Measurements from ENCODE around the gene CAPN15. TPM values are rescaled to one million over a fixed set of nuclear protein-coding genes. Genes with fewer than 3 reads are reported as not detected.

The CAPN15 gene
- polyA plus RNA-seq, 3 donors from 2014 or later = 9.2 to 30.7 (median 10.1) TPM

DNA sequence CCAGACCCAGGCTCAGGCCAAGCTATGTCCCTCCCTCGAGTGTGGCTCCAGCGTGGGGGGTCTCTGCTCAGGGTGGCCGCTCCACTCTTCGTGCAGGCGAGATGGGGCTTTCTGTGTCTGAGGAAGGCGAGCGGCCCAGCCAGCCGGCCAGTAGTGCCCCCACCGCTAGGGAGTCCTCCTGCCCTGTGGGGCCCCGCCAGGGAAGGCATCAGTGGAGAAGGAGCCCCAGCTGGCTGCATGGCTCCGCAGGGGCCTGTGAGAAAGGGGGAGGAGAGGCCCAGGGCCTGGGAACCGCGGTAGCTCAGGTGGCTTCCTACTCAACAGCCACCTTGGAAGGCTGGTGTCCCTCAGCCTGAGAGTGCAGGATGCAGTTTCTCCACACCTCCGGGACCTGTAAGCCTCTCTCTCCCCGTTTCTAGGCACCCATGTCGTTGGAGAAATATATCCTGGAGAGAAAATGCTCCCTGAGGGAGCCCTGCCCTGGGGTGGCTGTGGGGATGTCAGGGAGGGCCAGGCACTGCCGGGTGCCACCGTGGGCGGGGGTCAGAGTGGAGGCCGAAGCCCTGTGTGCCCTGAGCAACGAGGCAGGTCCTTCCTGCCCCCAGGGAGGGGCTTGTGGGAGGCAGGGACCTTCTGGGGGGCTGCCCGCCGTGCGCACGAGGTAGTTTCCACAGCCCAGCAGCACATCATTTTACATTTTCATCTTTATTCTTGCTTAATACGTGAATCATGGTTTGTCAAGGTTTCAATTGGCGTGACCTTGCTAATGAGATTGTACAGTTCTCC is 45.5 kb downstream of the CAPN15 start:
- Mint-ChIP-seq H3K27ac (no peak overlapping the region), H3K36me3 (no peaks in the 10 kb centered on the region), H3K27me3 (ENCODE audit: low read depth in 3 of 3) (peaks cover 8 to 19% (median 19%) of the 10 kb centered on the region in 3 donors), H3K9me3 (no peaks in the 10 kb centered on the region), H3K4me3 (no peak overlapping the region), H3K4me1 (peaks cover 25 to 27% of the 10 kb centered on the region in 2 donors)
- no peak for DNase-seq

DNA sequence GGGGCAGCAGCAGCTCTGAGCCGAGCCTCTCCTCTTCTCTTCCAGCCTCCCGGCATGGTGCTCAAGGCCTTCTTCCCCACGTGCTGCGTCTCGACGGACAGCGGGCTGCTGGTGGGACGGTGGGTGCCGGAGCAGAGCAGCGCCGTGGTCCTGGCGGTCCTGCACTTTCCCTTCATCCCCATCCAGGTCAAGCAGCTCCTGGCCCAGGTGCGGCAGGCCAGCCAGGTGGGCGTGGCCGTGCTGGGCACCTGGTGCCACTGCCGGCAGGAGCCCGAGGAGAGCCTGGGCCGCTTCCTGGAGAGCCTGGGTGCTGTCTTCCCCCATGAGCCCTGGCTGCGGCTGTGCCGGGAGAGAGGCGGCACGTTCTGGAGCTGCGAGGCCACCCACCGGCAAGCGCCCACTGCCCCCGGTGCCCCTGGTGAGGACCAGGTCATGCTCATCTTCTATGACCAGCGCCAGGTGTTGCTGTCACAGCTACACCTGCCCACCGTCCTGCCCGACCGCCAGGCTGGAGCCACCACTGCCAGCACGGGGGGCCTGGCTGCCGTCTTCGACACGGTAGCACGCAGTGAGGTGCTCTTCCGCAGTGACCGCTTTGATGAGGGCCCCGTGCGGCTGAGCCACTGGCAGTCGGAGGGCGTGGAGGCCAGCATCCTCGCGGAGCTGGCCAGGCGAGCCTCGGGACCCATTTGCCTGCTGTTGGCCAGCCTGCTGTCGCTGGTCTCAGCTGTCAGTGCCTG is 46.7 kb downstream of the CAPN15 start:
- peaks cover 23 to 24% of the 10 kb centered on the region in 2 donors for H3K4me1 Mint-ChIP-seq
- no peaks in the 10 kb centered on the region for H3K36me3 Mint-ChIP-seq
- H3K9me3 Mint-ChIP-seq = no peaks in the 10 kb centered on the region
- DNase-seq = no peak
- no peak overlapping the region for H3K4me3 Mint-ChIP-seq
- H3K27ac Mint-ChIP-seq = no peak overlapping the region
- H3K27me3 Mint-ChIP-seq (ENCODE audit: low read depth in 3 of 3) = peaks cover 8 to 19% (median 15%) of the 10 kb centered on the region in 3 donors

DNA sequence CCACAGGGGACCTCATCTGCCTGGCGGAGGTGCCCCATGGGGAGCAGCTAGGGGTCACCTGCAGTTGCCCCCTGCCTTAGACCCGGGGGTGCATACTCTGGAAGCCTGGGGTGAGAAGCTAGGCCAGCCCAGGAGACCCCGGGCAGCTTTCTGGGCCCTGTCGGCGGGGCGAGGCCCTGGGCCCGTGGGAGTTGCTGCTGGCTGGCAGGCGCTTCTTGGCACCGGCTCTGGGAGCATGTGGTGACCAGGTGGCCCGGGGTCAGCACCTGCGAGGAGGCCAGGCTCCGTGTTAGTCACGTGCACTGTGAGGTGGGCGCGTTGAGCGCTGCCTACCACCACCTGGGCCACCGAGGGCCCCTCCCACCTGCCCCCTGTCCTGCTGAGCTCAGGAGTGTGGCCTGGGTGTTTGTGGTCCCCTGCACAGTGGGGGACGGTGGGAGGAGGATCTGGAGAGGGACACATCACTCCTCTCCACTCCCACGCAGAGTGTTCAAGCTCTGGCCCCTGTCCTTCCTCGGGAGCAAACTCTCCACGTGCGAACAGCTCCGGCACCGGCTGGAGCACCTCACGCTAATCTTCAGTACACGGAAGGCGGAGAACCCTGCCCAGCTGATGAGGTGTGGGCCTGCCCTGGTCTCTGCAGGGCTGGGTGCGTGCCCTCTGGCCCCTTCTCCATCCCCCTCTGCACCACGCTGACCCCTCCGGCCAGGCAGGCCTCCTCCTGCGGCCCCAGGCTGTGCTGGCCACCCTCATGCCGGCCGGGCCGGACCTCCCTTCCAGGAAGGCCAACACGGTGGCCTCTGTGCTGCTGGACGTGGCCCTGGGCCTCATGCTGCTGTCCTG is 48.1 kb downstream of the CAPN15 start:
- H3K27me3 Mint-ChIP-seq (ENCODE audit: low read depth in 3 of 3) = peaks cover 6 to 12% (median 10%) of the 10 kb centered on the region in 3 donors
- DNase-seq = no peak
- H3K4me3 Mint-ChIP-seq = no peak overlapping the region
- H3K4me1 Mint-ChIP-seq = peaks cover 15 to 16% of the 10 kb centered on the region in 2 donors
- H3K36me3 Mint-ChIP-seq = no peaks in the 10 kb centered on the region
- H3K27ac Mint-ChIP-seq = no peak overlapping the region
- no peaks in the 10 kb centered on the region for H3K9me3 Mint-ChIP-seq

DNA sequence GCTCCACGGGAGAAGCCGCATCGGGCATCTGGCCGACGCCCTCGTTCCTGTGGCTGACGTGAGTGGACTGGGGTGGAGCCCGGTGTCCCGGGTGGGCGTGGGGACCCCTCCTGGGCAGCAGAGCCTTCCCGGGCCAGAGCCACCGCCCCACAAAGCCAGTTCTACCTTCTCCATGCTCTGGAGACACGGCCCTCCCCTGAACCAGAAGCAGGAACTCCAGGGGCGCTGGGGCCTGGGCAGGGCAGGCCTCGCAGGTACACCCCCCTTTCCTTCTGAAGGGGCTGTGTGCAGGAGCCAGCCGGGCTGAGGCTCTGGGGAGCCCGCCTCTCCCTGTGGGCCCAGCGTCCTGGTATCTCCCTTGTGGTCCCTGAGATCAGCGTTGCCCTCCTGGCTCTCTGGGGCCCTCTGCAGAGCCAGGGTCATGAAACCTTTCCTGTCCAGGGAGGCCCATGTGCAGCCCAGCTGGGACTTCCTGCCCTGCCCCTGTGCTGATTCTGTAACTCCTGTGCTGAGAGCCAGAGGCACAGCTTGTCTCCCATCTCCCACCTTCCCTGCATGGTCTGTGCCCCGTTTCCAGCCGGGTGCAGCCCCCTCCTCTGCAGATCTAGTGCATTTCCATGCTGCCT is 48.8 kb downstream of the CAPN15 start:
- peaks cover 8% of the 10 kb centered on the region in 2 donors for H3K4me1 Mint-ChIP-seq
- no peak overlapping the region for H3K4me3 Mint-ChIP-seq
- H3K9me3 Mint-ChIP-seq = no peaks in the 10 kb centered on the region
- no peaks in the 10 kb centered on the region for H3K36me3 Mint-ChIP-seq
- H3K27ac Mint-ChIP-seq = no peak overlapping the region
- peaks cover 2 to 6% (median 4%) of the 10 kb centered on the region in 3 donors for H3K27me3 Mint-ChIP-seq (ENCODE audit: low read depth in 3 of 3)
- DNase-seq = no peak

DNA sequence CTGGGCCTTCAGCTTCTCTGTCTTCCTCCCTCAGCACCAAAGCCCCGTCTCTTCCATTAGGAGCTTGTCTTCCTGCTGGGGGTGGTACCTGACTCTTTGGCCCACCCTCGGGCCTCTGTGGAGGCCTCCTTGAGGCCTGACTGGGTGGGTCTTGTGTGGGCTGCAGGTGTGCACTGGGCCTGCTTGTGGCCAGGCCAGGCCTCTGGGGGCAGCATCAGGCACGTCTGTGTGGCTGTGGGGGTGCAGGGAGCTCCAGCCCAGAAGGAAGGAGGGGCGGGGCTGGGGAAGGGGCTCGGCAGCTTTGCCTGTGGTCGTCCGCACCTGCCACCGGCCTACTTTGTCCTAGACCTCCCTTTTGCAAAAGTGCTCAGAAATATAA is 49.3 kb downstream of the CAPN15 start:
- peaks cover 0 to 3% (median 0%) of the 10 kb centered on the region in 3 donors for H3K27me3 Mint-ChIP-seq (ENCODE audit: low read depth in 3 of 3)
- no peak overlapping the region for H3K4me3 Mint-ChIP-seq
- no peak overlapping the region for H3K27ac Mint-ChIP-seq
- DNase-seq = no peak
- H3K36me3 Mint-ChIP-seq = no peaks in the 10 kb centered on the region
- H3K9me3 Mint-ChIP-seq = no peaks in the 10 kb centered on the region
- peaks cover 3% of the 10 kb centered on the region in 2 donors for H3K4me1 Mint-ChIP-seq

DNA sequence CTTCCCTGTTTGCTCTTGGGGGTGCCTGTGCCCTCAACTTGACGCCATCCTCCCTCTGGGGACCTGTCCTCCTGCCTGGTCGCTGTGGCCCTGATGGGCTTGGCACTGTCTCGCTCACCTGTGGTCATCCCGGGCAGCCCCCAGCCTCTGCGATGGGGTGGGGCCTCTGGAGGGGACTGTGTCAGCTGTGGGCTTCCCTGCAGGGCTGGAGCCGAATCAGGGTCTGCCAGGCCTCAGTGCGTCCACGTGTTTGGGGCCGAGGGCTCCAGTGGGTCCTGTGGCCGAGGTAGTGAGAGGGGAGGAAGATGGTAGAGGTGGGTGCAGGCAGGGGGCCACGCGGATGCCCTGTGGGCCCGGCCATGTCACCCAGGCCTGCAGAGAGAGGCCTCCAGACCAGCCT is 50.3 kb downstream of the CAPN15 start:
- no peak overlapping the region for H3K27ac Mint-ChIP-seq
- no peaks in the 10 kb centered on the region for H3K36me3 Mint-ChIP-seq
- H3K9me3 Mint-ChIP-seq = no peaks in the 10 kb centered on the region
- DNase-seq = no peak
- no peaks in the 10 kb centered on the region for H3K27me3 Mint-ChIP-seq (ENCODE audit: low read depth in 3 of 3)
- H3K4me1 Mint-ChIP-seq = no peaks in the 10 kb centered on the region
- no peak overlapping the region for H3K4me3 Mint-ChIP-seq

DNA sequence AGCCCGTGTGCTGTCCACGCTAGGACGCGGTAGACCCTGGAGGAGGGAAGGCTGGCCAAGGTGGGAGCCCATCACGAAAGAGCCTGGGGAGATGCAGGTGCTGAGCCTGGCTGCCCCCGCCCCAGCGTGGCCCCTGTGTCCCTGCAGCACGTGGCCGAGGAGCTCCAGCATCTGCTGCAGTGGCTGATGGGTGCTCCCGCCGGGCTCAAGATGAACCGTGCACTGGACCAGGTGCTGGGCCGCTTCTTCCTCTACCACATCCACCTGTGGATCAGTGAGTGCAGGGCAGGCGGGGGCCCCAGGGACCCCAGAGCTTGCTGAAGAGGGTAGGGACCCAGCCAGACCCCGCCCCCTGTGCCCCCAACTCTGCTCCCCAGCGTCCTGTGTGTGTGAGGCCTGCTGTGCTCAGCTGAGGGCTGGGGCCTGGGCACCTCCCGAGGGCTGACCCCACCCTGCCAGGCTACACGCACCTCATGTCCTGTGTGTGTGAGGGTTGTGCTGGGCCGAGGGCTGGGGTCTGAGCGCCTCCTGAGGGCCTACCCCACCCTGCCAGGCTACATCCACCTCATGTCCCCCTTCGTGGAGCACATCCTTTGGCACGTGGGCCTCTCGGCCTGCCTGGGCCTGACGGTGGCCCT is 50.8 kb downstream of the CAPN15 start:
- Mint-ChIP-seq H3K27me3 (ENCODE audit: low read depth in 3 of 3) (no peaks in the 10 kb centered on the region), H3K36me3 (no peaks in the 10 kb centered on the region), H3K4me1 (no peaks in the 10 kb centered on the region), H3K4me3 (no peak overlapping the region), H3K27ac (peak overlapping the region in 1 of 6 donors; percentile 62), H3K9me3 (no peaks in the 10 kb centered on the region)
- DNase-seq = no peak

DNA sequence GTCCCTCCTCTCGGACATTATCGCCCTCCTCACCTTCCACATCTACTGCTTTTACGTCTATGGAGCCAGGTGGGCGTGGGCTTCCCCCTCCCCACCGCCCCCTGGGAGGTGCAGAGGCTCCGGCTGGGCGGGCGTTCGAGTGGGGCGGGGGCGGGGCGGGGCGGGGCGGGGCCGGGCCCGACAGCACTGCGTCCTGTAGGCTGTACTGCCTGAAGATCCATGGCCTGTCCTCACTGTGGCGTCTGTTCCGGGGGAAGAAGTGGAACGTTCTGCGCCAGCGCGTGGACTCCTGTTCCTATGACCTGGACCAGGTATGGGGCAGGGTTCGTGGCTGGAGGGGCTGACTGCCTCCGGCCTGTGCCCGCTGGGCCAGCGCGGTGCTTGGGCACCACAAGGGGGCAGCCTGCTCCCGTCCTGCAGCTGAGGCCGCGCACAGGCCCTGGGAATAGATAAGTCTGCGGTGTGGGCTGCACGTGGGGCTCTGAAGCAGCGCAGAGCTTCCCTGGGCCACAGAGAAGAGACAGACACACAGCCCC is 51.4 kb downstream of the CAPN15 start:
- H3K36me3 Mint-ChIP-seq = no peaks in the 10 kb centered on the region
- H3K9me3 Mint-ChIP-seq = no peaks in the 10 kb centered on the region
- DNase-seq = peak; percentile 49 to 66 (median 51)
- H3K4me3 Mint-ChIP-seq = peak overlapping the region in 1 of 5 donors; percentile 27
- no peaks in the 10 kb centered on the region for H3K4me1 Mint-ChIP-seq
- H3K27me3 Mint-ChIP-seq (ENCODE audit: low read depth in 3 of 3) = no peaks in the 10 kb centered on the region
- peak overlapping the region in 1 of 6 donors; percentile 62 for H3K27ac Mint-ChIP-seq

DNA sequence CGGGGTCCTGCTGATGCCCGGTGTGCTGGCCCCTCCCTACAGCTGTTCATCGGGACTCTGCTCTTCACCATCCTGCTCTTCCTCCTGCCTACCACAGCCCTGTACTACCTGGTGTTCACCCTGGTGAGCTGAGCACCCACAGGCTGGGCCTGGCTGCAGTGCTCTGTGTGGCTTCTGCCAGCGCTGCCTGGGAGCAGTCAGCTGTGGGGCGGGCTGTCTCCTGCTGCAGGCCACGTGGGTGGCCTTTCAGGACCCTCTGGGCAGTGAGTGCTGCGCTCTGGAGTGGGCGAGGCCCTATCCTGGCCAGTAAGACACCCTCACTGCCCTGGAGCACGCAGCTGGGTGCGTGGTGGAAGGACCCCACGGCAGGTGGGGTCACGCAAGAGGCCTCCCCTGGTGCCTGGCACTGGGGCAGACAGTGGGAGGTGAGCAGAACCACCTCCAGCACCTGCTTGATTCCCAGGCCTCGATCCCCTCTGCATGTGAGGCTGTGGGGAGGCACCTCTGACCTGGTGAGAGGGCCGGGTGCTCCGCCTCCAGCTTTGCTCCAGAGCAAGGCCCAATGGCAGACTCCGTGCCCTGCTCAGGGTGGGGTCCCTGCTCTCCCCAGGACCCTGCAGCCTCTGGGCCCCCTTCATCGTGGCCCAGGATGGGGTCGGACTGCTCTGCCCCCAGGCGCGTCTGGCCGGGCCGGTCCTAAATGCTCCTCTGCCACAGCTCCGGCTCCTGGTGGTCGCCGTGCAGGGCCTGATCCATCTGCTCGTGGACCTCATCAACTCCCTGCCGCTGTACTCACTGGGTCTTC is 52.8 kb downstream of the CAPN15 start:
- no peaks in the 10 kb centered on the region for H3K4me1 Mint-ChIP-seq
- no peak overlapping the region for H3K4me3 Mint-ChIP-seq
- no peaks in the 10 kb centered on the region for H3K36me3 Mint-ChIP-seq
- no peaks in the 10 kb centered on the region for H3K27me3 Mint-ChIP-seq (ENCODE audit: low read depth in 3 of 3)
- no peak for DNase-seq
- H3K27ac Mint-ChIP-seq = no peak overlapping the region
- H3K9me3 Mint-ChIP-seq = no peaks in the 10 kb centered on the region

DNA sequence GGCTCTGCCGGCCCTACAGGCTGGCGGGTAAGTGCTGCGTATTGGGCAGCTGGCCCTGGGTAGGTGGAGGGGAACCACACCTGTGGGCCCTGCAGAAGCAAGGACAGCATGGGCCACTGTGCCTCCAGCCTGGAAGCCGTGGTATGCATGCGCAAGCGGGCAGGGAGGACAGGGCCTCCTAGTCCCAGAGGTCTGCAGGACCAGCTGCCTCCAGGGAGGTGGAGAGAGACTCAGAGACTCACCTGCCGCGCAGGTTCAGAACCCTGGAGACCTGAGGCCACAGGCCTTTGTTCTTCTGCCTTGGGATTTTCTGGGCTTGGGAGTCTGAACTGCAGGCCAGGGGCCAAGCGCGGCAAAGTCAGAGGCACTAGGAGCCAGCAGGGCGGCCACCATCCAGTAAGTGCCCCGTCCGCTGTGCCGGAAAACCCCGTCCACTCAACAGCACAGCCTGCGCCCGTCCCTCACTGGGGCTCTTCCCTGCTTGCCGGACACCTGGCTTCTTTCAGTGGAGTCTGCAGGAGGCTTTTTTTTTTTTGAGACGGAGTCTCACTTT is 53.5 kb downstream of the CAPN15 start:
- Mint-ChIP-seq H3K27me3 (ENCODE audit: low read depth in 3 of 3) (peaks cover 0 to 4% (median 0%) of the 10 kb centered on the region in 3 donors), H3K27ac (no peak overlapping the region), H3K4me3 (no peak overlapping the region), H3K4me1 (no peaks in the 10 kb centered on the region), H3K36me3 (no peaks in the 10 kb centered on the region), H3K9me3 (no peaks in the 10 kb centered on the region)
- DNase-seq = no peak

DNA sequence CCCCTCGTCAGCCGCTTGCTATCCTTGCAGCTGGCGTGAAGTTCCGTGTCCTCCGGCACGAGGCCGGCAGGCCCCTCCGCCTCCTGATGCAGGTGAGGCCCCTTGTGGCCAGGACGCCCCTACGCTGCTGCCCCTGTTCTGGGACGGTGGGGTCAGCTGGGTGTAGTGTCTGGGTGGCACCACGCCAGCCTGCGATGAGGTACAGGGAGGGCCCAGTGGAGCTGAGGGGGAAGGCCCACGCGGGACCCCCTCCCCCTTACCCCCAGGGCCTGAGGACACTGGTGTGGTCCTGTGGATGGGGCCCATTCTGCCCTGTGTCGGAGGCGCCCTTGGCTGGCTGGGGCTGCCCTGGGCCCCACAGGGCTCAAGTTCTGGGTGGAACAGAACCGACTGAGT is 54.7 kb downstream of the CAPN15 start:
- Mint-ChIP-seq H3K27ac (no peak overlapping the region), H3K27me3 (ENCODE audit: low read depth in 3 of 3) (peaks cover 0 to 4% (median 0%) of the 10 kb centered on the region in 3 donors), H3K4me1 (peaks cover 0 to under 1% of the 10 kb centered on the region in 2 donors), H3K9me3 (no peaks in the 10 kb centered on the region), H3K36me3 (no peaks in the 10 kb centered on the region), H3K4me3 (no peak overlapping the region)
- DNase-seq = no peak
